MM.1S (cell line): ENCODE data around the gene HIBADH.

Experiments used
- DNase-seq: peaks from one replicate; pipeline ENCODE4 v3.0.0-alpha.2; 2015
- H2AFZ ChIP-seq: fragments of 300-600 bp; sonication (generic); 2 replicates; pipeline ENCODE4 v1.6.0; 2016; ENCODE audit warnings: antibody characterized with exemption, low read length
- H3F3A ChIP-seq: fragments of 300-600 bp; sonication (generic); 2 replicates; pipeline ENCODE4 v1.6.1; 2016; ENCODE audit warnings: mild to moderate bottlenecking, antibody characterized with exemption, low read length, moderate library complexity, mixed read lengths; ENCODE audit not compliant: insufficient read depth
- H3K27ac ChIP-seq: fragments of 300-600 bp; sonication (generic); 2 replicates; pipeline ENCODE4 v1.5.1; 2016; ENCODE audit warnings: mild to moderate bottlenecking, low read length
- H3K27me3 ChIP-seq: fragments of 300-600 bp; sonication (generic); replicated peaks from 2 replicates; pipeline ENCODE4 v1.6.0; 2016; ENCODE audit warnings: low read length; ENCODE audit not compliant: insufficient read depth
- H3K36me3 ChIP-seq: fragments of 300-600 bp; sonication (generic); replicated peaks from 2 replicates; pipeline ENCODE4 v1.6.1; 2016; ENCODE audit warnings: mild to moderate bottlenecking, low read length, mixed read lengths; ENCODE audit not compliant: insufficient read depth
- H3K4me1 ChIP-seq: fragments of 300-600 bp; sonication (generic); 2 replicates; pipeline ENCODE4 v1.6.1; 2016; ENCODE audit warnings: low read length, mixed read lengths
- H3K4me2 ChIP-seq: fragments of 300-600 bp; sonication (generic); 2 replicates; pipeline ENCODE4 v1.6.0; 2016; ENCODE audit warnings: low read depth, low read length
- H3K4me3 ChIP-seq: fragments of 300-600 bp; sonication (generic); 2 replicates; pipeline ENCODE4 v1.5.1; 2016; ENCODE audit warnings: low read length, mixed read lengths
- H3K79me2 ChIP-seq: fragments of 300-600 bp; sonication (generic); 2 replicates; pipeline ENCODE4 v1.6.1; 2016; ENCODE audit warnings: mixed run types, low read length, mixed read lengths
- H3K9ac ChIP-seq: fragments of 300-600 bp; sonication (generic); 2 replicates; pipeline ENCODE4 v1.6.1; 2016; ENCODE audit warnings: low read length, mixed read lengths
- H3K9me2 ChIP-seq: fragments of 300-600 bp; sonication (generic); replicated peaks from 2 replicates; pipeline ENCODE4 v1.6.1; 2016; ENCODE audit warnings: mild to moderate bottlenecking, low read length, mixed read lengths; ENCODE audit not compliant: insufficient read depth
- H3K9me3 ChIP-seq: fragments of 300-600 bp; sonication (generic); replicated peaks from 2 replicates; pipeline ENCODE4 v1.6.1; 2016; ENCODE audit warnings: mild to moderate bottlenecking, low read length, mixed read lengths; ENCODE audit not compliant: insufficient read depth
- H4K20me1 ChIP-seq: fragments of 300-600 bp; sonication (generic); 2 replicates; pipeline ENCODE4 v1.6.1; 2016; ENCODE audit warnings: mild to moderate bottlenecking, low read length, moderate library complexity, mixed read lengths; ENCODE audit not compliant: insufficient read depth
- EZH2 ChIP-seq: fragments of 300-600 bp; sonication (generic); optimal IDR thresholded peaks from 2 replicates; pipeline ENCODE3; 2017; ENCODE audit warnings: low read depth, mild to moderate bottlenecking, antibody characterized with exemption, low read length, mixed read lengths
- EZH2phosphoT487 ChIP-seq: fragments of 300-600 bp; sonication (generic); IDR thresholded peaks from 2 replicates; pipeline ENCODE4 v1.6.1; 2018; ENCODE audit warnings: antibody characterized with exemption, low read length
- TF ChIP-seq, protein P1 (sequence below): fragments of 300-600 bp; sonication (generic); IDR thresholded peaks from 2 replicates; pipeline ENCODE4 v1.5.1; 2016; ENCODE audit warnings: antibody characterized with exemption, low read length, mixed read lengths

The HIBADH gene

GRCh38 chr7:27697861-27698430 lies 35.3 kb upstream of the HIBADH start:
- H3K4me2 ChIP-seq: no peak overlapping the region
- no peak for DNase-seq

GRCh38 chr7:27695096-27695495 lies 32.4 kb upstream of the HIBADH start:
- Histone ChIP-seq H2AFZ (no peak overlapping the region), H3K4me3 (no peak overlapping the region), H3K4me1 (no peaks in the 10 kb centered on the region), H3K9me3 (no peaks in the 10 kb centered on the region), H3K9ac (no peak overlapping the region), H3K27ac (no peak overlapping the region), H3K27me3 (no peaks in the 10 kb centered on the region), H3F3A (no peaks in the 10 kb centered on the region), H3K79me2 (no peaks in the 10 kb centered on the region), H3K9me2 (no peaks in the 10 kb centered on the region), H3K4me2 (no peak overlapping the region), H3K36me3 (no peaks in the 10 kb centered on the region), H4K20me1 (no peaks in the 10 kb centered on the region)
- DNase-seq: no peak
- TF ChIP-seq, protein P1, sequence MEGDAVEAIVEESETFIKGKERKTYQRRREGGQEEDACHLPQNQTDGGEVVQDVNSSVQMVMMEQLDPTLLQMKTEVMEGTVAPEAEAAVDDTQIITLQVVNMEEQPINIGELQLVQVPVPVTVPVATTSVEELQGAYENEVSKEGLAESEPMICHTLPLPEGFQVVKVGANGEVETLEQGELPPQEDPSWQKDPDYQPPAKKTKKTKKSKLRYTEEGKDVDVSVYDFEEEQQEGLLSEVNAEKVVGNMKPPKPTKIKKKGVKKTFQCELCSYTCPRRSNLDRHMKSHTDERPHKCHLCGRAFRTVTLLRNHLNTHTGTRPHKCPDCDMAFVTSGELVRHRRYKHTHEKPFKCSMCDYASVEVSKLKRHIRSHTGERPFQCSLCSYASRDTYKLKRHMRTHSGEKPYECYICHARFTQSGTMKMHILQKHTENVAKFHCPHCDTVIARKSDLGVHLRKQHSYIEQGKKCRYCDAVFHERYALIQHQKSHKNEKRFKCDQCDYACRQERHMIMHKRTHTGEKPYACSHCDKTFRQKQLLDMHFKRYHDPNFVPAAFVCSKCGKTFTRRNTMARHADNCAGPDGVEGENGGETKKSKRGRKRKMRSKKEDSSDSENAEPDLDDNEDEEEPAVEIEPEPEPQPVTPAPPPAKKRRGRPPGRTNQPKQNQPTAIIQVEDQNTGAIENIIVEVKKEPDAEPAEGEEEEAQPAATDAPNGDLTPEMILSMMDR: no peak
- no peak for TF ChIP-seq EZH2
- TF ChIP-seq EZH2phosphoT487: no peak

More at GRCh38 chr7:27697861-27698430, 35.3 kb upstream of the HIBADH start:
- TF ChIP-seq EZH2: no peak
- TF ChIP-seq, protein P1: no peak
- Histone ChIP-seq H4K20me1 (no peaks in the 10 kb centered on the region), H3K9me2 (no peaks in the 10 kb centered on the region), H2AFZ (peak overlapping the region; percentile 17; the same call in 1 of the 2 replicates), H3K4me3 (no peak overlapping the region), H3K9ac (no peak overlapping the region), H3K79me2 (no peaks in the 10 kb centered on the region), H3K27ac (no peak overlapping the region), H3K36me3 (no peaks in the 10 kb centered on the region), H3K4me1 (no peaks in the 10 kb centered on the region), H3K27me3 (no peaks in the 10 kb centered on the region), H3F3A (no peaks in the 10 kb centered on the region), H3K9me3 (no peaks in the 10 kb centered on the region)

- Histone ChIP-seq H3K9me2 (no peaks in the 10 kb centered on the region), H3K79me2 (no peaks in the 10 kb centered on the region), H3K27ac (no peak overlapping the region), H3K4me3 (no peak overlapping the region), H4K20me1 (no peaks in the 10 kb centered on the region), H2AFZ (no peak overlapping the region), H3K4me1 (no peaks in the 10 kb centered on the region), H3F3A (no peaks in the 10 kb centered on the region), H3K36me3 (no peaks in the 10 kb centered on the region), H3K27me3 (no peaks in the 10 kb centered on the region), H3K9ac (no peak overlapping the region), H3K9me3 (no peaks in the 10 kb centered on the region), H3K4me2 (no peak overlapping the region)
- DNase-seq: no peak
- TF ChIP-seq EZH2 (no peak), EZH2phosphoT487 (no peak)
- TF ChIP-seq, protein P1: no peak
Measured at GRCh38 chr7:27693794-27694193, 31.1 kb upstream of the HIBADH start.
